Karpas-422 (cell line): ENCODE measurements around the gene IKBIP. TPM values are rescaled to one million over a fixed set of nuclear protein-coding genes. Genes with fewer than 3 reads are reported as not detected.
A peak's percentile ranks its signal among the peaks of the same experiment; 100 is the strongest.

Experiments used
- DNase-seq: peaks from one replicate; pipeline ENCODE4 v3.0.0-alpha.2; 2015
- H2AFZ ChIP-seq: fragments of 200-600 bp; sonication (generic); 2 replicates; pipeline ENCODE4 v1.6.1; 2014; ENCODE audit warnings: antibody characterized with exemption, low read length, mixed read lengths
- H3K27ac ChIP-seq: fragments of 200-600 bp; sonication (generic); 2 replicates; pipeline ENCODE4 v1.5.1; 2014; ENCODE audit warnings: mild to moderate bottlenecking, low read length, moderate library complexity
- H3K27me3 ChIP-seq: fragments of 200-600 bp; sonication (generic); 2 replicates; pipeline ENCODE4 v1.6.1; 2014; ENCODE audit warnings: low read length, mixed read lengths
- H3K36me3 ChIP-seq: fragments of 200-600 bp; sonication (generic); 2 replicates; pipeline ENCODE4 v1.6.1; 2014; ENCODE audit warnings: low read length, mixed read lengths; ENCODE audit not compliant: insufficient read depth
- H3K4me1 ChIP-seq: fragments of 200-600 bp; sonication (generic); 2 replicates; pipeline ENCODE4 v1.6.1; 2014; ENCODE audit warnings: mild to moderate bottlenecking, low read length, mixed read lengths
- H3K4me2 ChIP-seq: fragments of 200-600 bp; sonication (generic); 2 replicates; pipeline ENCODE4 v1.6.1; 2014; ENCODE audit warnings: low read length, low read depth, mild to moderate bottlenecking; ENCODE audit not compliant: poor library complexity, severe bottlenecking
- H3K4me3 ChIP-seq: fragments of 200-600 bp; sonication (generic); 2 replicates; pipeline ENCODE4 v1.5.1; 2014; ENCODE audit warnings: mild to moderate bottlenecking, antibody characterized with exemption, low read length, mixed read lengths
- H3K79me2 ChIP-seq: fragments of 200-600 bp; sonication (generic); 2 replicates; pipeline ENCODE4 v1.6.1; 2014; ENCODE audit warnings: mild to moderate bottlenecking, low read length, mixed read lengths
- H3K9ac ChIP-seq: fragments of 200-600 bp; sonication (generic); 2 replicates; pipeline ENCODE4 v1.6.0; 2014; ENCODE audit warnings: low read length
- H3K9me2 ChIP-seq: fragments of 200-600 bp; sonication (generic), shearing (Covaris generic); replicated peaks from 2 replicates; pipeline ENCODE4 v1.6.0; 2014; ENCODE audit warnings: mild to moderate bottlenecking, low read length, moderate library complexity; ENCODE audit not compliant: insufficient read depth
- H3K9me3 ChIP-seq: fragments of 300-700, 200-600 bp; sonication (generic); 2 replicates; pipeline ENCODE4 v1.6.1; 2014; ENCODE audit warnings: low read length, mixed read lengths
- H4K20me1 ChIP-seq: fragments of 200-600 bp; sonication (generic); 2 replicates; pipeline ENCODE4 v1.6.1; 2014; ENCODE audit warnings: mild to moderate bottlenecking, antibody characterized with exemption, low read length, low read depth; ENCODE audit not compliant: insufficient read depth
- total RNA-seq: library from RNA; depleted of rRNA; stranded (reverse); fragments of >200 nt; shearing (Covaris generic); gene quantifications from 2 replicates; pipeline ENCODE4 v1.2.3, GENCODE V29; 2014; ENCODE audit warnings: low replicate concordance; rRNA removed

Gene IKBIP
- 30.5 and 48.5 TPM in 2 replicates for total RNA-seq

GRCh38 chr12:98644712-98645571 lies at the start of gene IKBIP, which contains the start of gene APAF1:
Gene IKBIP (minus strand): TSS chr12:98644788. CDS start chr12:98644701, 87 bp downstream.
Gene APAF1 (plus strand): TSS chr12:98645290. CDS start chr12:98648360, 3,070 bp downstream.
- Histone ChIP-seq H3K27ac (peak within 1 kb of the TSS; percentile 83), H3K4me1 (peaks cover 44% of the 10 kb centered on the region), H3K27me3 (no peaks in the 10 kb centered on the region), H3K4me3 (peak within 1 kb of the TSS; percentile 84), H3K4me2 (peak within 1 kb of the TSS; percentile 88), H3K9me2 (no peaks in the 10 kb centered on the region), H3K79me2 (peaks cover 87% of the 10 kb centered on the region), H3K36me3 (peaks cover 30% of the 10 kb centered on the region; the same call in 1 of the 2 replicates), H2AFZ (peak within 1 kb of the TSS; percentile 73), H4K20me1 (no peaks in the 10 kb centered on the region), H3K9me3 (no peaks in the 10 kb centered on the region), H3K9ac (peak within 1 kb of the TSS; percentile 96)
- DNase-seq = peak; percentile 99

- no peak for DNase-seq
- Histone ChIP-seq H3K36me3 (peaks cover 30% of the 10 kb centered on the region; the same call in 1 of the 2 replicates), H3K9ac (no peak overlapping the region), H3K9me2 (no peaks in the 10 kb centered on the region), H2AFZ (no peak overlapping the region), H3K79me2 (peaks cover 23% of the 10 kb centered on the region), H3K9me3 (no peaks in the 10 kb centered on the region), H3K4me2 (no peak overlapping the region), H3K4me1 (0 out of 2 replicates have a peak, but pooled peaks cover 4% of the 10 kb centered on the region), H3K27ac (no peak overlapping the region), H4K20me1 (no peaks in the 10 kb centered on the region), H3K27me3 (no peaks in the 10 kb centered on the region), H3K4me3 (no peak overlapping the region)
These were observed 46.8 kb upstream of the IKBIP start for GRCh38 chr12:98691351-98691750.

- no peak overlapping the region for H3K4me3 ChIP-seq
- no peaks in the 10 kb centered on the region for H3K9me2 ChIP-seq
- no peak overlapping the region for H3K4me2 ChIP-seq
- H3K27ac ChIP-seq = no peak overlapping the region
- H3K9me3 ChIP-seq = no peaks in the 10 kb centered on the region
- no peaks in the 10 kb centered on the region for H3K79me2 ChIP-seq
- DNase-seq = no peak
- H3K36me3 ChIP-seq = peaks cover 41% of the 10 kb centered on the region; the same call in 1 of the 2 replicates
- H2AFZ ChIP-seq = no peak overlapping the region
- no peak overlapping the region for H3K9ac ChIP-seq
- no peaks in the 10 kb centered on the region for H3K4me1 ChIP-seq
- H3K27me3 ChIP-seq = no peaks in the 10 kb centered on the region
- H4K20me1 ChIP-seq = no peaks in the 10 kb centered on the region
These were observed 42.0 kb upstream of the IKBIP start for GRCh38 chr12:98686603-98687002.

GRCh38 chr12:98684199-98684598 lies 39.6 kb upstream of the IKBIP start:
- Histone ChIP-seq H2AFZ (no peak overlapping the region), H3K9ac (no peak overlapping the region), H3K79me2 (no peaks in the 10 kb centered on the region), H3K9me3 (no peaks in the 10 kb centered on the region), H3K4me3 (no peak overlapping the region), H3K9me2 (no peaks in the 10 kb centered on the region), H4K20me1 (no peaks in the 10 kb centered on the region), H3K27me3 (no peaks in the 10 kb centered on the region), H3K4me2 (no peak overlapping the region), H3K27ac (no peak overlapping the region), H3K4me1 (no peaks in the 10 kb centered on the region), H3K36me3 (peaks cover 46% of the 10 kb centered on the region; the same call in 1 of the 2 replicates)
- DNase-seq = no peak

- H3K27ac ChIP-seq = no peak overlapping the region
- no peak overlapping the region for H3K9ac ChIP-seq
- peaks cover 40% of the 10 kb centered on the region for H3K36me3 ChIP-seq
- H3K9me3 ChIP-seq = no peaks in the 10 kb centered on the region
- H2AFZ ChIP-seq = no peak overlapping the region
- no peak for DNase-seq
- H3K79me2 ChIP-seq = no peaks in the 10 kb centered on the region; the same call in 1 of the 2 replicates
- H3K4me3 ChIP-seq = no peak overlapping the region
- H3K4me1 ChIP-seq = no peaks in the 10 kb centered on the region
- no peak overlapping the region for H3K4me2 ChIP-seq
- H4K20me1 ChIP-seq = no peaks in the 10 kb centered on the region
- no peaks in the 10 kb centered on the region for H3K27me3 ChIP-seq
- H3K9me2 ChIP-seq = no peaks in the 10 kb centered on the region
These were observed 35.0 kb upstream of the IKBIP start for GRCh38 chr12:98679611-98680005.

GRCh38 chr12:98678946-98679610 lies 34.5 kb upstream of the IKBIP start:
- DNase-seq = no peak
- no peak overlapping the region for H3K4me2 ChIP-seq
- no peak overlapping the region for H3K9ac ChIP-seq
- H3K79me2 ChIP-seq = no peaks in the 10 kb centered on the region; the same call in 1 of the 2 replicates
- no peaks in the 10 kb centered on the region for H3K9me3 ChIP-seq
- peaks cover 42% of the 10 kb centered on the region for H3K36me3 ChIP-seq
- H3K27ac ChIP-seq = no peak overlapping the region
- H3K4me3 ChIP-seq = no peak overlapping the region
- H4K20me1 ChIP-seq = no peaks in the 10 kb centered on the region
- no peaks in the 10 kb centered on the region for H3K27me3 ChIP-seq
- no peaks in the 10 kb centered on the region for H3K4me1 ChIP-seq
- H2AFZ ChIP-seq = no peak overlapping the region
- no peaks in the 10 kb centered on the region for H3K9me2 ChIP-seq

- H3K27ac ChIP-seq = no peak overlapping the region
- no peaks in the 10 kb centered on the region; the same call in 1 of the 2 replicates for H3K79me2 ChIP-seq
- H3K9ac ChIP-seq = no peak overlapping the region
- H3K27me3 ChIP-seq = no peaks in the 10 kb centered on the region
- H3K4me1 ChIP-seq = no peaks in the 10 kb centered on the region
- no peak for DNase-seq
- no peaks in the 10 kb centered on the region for H4K20me1 ChIP-seq
- no peak overlapping the region for H3K4me2 ChIP-seq
- H3K9me2 ChIP-seq = no peaks in the 10 kb centered on the region
- peaks cover 37% of the 10 kb centered on the region for H3K36me3 ChIP-seq
- no peak overlapping the region for H2AFZ ChIP-seq
- no peak overlapping the region for H3K4me3 ChIP-seq
- H3K9me3 ChIP-seq = no peaks in the 10 kb centered on the region
These were observed 33.8 kb upstream of the IKBIP start for GRCh38 chr12:98678236-98678945.
